Measurements from ENCODE around the gene TMEM208.

DNA sequence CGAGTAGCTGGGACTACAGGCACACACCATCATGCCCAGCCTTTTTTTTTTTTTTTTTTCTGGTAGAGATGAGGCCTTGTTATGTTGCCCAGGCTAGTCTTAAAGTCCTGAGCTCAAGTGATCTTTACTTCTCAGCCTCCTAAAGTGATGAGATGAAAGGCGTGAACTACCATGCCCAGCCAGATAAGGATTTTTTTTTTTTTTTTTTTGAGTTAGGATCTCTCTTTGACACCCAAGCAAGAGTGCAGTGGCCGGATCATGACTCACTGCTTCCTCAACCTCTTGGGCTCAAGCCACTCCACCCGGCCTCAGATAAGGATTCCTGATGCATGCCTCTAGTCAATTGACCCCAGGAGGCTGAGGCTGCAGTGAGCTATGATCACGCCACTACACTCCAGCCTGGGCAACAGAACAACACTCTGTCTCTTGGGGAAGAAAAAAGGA lies 41.2 kb downstream of the TMEM208 start:
- no peak for TF ChIP-seq REST (IDR thresholded peaks at IDR 0.05)
- no peak for TF ChIP-seq YY1 (IDR thresholded peaks at IDR 0.05)
